Activated naive CD4-positive, alpha-beta T cell treated with Interleukin-2 at 50 U/mL for 16 hours (primary cell): ENCODE measurements around the gene NOTCH3.

Experiments used
- DNase-seq: peaks from one replicate; pipeline ENCODE4 v3.0.0-alpha.2; 2020

NOTCH3 gene

GRCh38 chr19:15159251-15159650, 41.5 kb downstream of the NOTCH3 start:
- no peak for DNase-seq

DNA sequence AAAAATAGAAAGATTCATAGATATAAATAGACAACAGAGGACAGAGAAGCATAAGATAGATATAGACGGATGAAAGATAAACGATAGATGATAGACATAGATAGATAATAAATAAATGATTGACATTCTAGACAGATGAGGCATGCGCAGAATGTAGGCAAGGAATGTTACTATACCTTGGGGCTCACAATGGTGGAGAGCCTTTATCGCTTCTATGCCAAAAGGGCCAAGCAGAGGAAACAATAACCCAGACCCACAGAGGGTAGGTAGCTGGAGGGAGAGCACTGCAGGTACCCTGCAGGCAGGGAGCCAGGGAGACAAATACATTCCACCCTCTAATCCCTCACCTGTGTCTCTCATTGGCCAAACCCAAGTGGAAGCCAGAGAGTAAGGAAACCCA, 44.4 kb downstream of the NOTCH3 start:
- DNase-seq, result no peak

- no peak for DNase-seq
Measured at GRCh38 chr19:15155296-15155695, 45.5 kb downstream of the NOTCH3 start.

DNA sequence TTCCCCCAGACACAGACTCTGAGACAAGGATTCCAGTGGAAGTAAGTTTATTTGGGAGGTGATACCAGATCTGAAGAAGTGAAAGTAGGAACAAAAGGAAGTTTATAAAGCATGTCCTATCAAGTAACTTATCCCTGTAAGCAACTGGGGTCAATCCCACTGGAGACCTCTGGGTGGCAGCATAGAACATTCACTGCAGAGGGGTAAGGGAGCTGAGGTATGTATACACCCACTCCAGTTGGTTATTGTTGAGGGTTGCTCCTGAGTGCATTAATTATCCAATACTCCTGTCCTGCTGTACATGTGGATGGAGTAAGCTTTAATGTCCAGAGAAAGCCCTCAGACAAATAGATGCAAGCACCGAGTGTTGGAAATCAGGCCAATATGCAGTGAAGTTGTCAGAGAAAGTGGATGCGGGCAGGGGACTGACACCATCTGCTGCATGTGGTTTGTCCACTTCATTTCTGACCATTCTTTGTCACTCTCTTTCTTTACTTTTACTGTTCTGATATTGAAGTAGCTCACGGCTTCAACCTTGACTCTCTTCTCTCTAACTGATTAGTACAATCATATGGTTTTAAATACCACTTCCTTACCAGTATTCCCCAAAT, 46.7 kb downstream of the NOTCH3 start:
- DNase-seq, result peak; percentile 21

DNA sequence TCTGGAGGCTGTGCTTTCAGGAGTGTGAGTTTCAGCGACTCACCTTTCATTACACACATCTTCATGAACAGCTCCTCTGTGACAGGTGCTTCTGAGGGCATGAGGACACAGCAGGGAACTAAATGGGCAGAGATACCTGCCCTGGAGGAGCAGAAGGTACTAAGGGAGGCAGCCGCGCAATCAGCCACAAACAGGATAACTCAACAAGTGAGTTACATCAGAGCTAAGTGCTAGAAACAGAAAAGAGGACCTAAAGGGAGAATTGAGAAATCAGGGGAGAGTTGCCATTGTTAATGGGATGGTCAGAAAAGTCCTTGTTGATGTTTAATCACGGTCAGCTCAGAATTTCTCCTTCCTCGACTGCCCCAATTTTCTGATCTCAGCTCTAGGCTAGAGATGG, 51.1 kb downstream of the NOTCH3 start:
- DNase-seq, result no peak

- no peak for DNase-seq
Measured at GRCh38 chr19:15147090-15147489, 53.7 kb downstream of the NOTCH3 start.

- DNase-seq, result no peak
Measured at GRCh38 chr19:15144046-15144646, 56.6 kb downstream of the NOTCH3 start.

- no peak for DNase-seq
Measured at GRCh38 chr19:15142313-15142712, 58.5 kb downstream of the NOTCH3 start.

DNA sequence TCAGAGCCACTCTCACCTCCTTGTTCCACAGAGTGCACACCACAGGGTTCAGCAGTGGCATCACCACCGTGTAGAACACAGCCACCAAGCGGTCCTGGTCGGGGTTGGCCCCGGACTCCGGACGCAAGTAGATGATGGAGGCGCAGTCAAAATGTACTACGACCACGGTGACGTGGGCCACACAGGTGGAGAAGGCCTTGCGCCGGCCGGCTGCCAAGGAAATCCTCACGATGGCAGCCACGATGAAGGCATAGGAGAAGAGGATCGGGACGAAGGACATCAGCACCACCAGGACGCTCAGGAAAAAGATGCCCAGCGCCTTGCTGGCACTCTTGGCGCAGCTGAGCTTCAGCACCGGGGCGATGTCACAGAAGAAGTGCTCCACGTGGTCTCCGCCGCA, 59.7 kb downstream of the NOTCH3 start:
- DNase-seq, result no peak

GRCh38 chr19:15138427-15138826, 62.4 kb downstream of the NOTCH3 start:
- no peak for DNase-seq

DNA sequence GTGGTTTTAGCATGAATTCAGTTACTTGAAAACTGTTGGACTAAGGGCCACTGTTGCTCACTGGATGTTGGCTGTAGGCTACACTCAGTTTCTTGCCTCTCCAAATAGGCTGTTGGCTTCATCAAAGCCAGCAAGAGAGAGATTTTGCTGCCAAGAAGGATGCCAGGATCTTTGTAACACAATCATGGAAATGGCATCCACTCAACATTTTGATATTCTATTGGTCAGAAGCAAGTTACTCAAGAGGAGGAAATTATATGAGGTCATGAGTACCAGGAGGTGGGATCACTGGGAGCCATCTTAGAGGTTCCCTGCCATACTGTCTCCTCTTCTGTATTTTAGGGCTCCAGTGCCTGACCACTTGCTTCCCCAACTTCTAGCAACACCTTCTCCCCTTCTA, 63.0 kb downstream of the NOTCH3 start:
- DNase-seq, result no peak

DNA sequence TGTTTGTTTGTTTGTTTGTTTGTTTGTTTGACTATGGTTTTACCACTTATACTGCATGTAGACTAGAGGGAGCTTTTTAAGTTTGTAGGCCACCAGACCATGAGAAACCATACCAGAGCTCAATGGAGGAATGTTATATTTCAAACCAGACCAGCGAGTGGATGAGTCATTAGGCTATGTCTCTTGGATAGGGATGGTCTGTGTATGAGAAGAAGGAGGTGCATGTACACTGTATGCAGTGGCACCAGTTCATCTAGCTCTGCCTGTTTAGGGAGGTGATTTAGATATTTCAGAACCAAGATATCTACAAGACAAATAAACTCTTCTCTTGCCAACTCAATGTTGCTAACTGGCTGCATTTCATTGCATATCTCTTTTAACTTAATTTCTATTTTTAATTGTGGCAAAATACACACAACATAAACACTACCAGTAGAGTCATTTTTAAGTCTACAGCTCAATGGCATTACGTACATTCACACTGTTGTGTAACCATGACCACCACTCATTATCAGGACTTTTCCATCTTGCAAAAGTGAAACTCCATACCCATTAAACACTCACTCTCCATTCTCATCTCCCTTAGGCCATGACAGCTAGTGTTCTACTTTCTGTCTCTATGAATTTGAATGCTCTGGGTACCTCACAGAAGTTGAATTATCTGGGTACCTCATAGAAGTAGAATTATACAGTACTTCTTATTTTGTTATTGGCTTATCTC, 64.4 kb downstream of the NOTCH3 start:
- DNase-seq, result no peak

- peak; percentile 41 for DNase-seq
Measured at GRCh38 chr19:15129856-15130585, 70.8 kb downstream of the NOTCH3 start.

- no peak for DNase-seq
Measured at GRCh38 chr19:15128162-15128770, 72.5 kb downstream of the NOTCH3 start.

GRCh38 chr19:15126131-15126910, 74.5 kb downstream of the NOTCH3 start:
- DNase-seq, result no peak

GRCh38 chr19:15125232-15126067, 75.3 kb downstream of the NOTCH3 start:
- peak; percentile 98 for DNase-seq

DNA sequence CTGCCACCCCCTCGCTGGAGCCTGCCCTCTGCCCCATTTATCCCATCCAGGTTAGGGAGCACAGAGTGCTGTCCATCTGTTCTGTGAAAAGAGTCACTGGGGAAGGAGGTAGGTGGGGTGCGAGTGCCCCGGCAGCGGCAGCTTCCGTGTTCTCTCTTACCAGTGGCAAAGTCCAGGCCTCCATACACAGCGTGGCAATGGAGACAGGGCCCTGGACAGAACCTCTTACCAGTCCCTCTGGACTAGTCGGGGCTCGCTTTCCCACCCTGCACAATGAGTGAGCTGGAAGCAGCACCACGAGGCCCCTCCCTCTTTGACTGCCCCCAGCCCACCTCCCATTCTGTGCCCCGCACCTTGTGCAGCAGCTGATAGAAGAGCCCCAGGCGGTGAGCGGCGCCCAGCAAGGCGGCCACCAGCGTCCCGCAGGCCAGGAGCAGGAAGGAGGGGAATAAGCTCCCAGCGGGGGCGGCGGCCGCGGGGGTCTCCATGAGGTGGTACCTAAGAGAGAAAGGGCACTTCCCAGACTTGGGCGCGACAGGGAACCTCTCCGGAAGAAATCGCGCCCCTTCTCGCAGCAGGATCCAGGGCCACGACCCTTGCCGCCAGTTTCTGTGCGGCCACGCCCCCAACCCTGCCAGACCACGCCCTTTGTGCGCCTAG, 76.1 kb downstream of the NOTCH3 start:
- DNase-seq, result peak; percentile 7

DNA sequence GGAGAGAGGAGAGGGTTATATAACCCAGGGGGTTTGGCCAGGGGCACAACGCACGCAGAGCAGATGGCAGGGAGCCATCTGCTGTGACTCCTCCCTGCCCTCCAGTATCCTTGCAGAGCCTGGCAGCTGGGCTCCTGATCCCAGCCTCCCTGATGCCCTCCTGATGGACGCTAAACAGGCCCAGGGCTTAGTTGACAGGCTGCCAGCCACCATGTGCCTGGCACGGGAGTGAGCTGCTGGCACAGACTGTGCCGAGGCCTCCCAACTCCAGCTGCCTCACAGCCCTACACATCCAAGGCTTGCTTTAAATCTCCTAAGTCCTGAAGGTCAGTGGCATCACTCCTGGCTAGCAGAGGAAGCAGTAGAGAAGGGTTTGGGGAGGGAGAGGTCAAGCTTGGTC, 76.9 kb downstream of the NOTCH3 start:
- no peak for DNase-seq

GRCh38 chr19:15123031-15123890, 77.5 kb downstream of the NOTCH3 start:
- no peak for DNase-seq
